H9 (cell line): ENCODE data around the gene BAX. TPM values are rescaled to one million over a fixed set of nuclear protein-coding genes. Genes with fewer than 3 reads are reported as not detected.
"Not testable (repeated sequence)": the region's sequence is repeated elsewhere in the genome, so short reads cannot be mapped to it uniquely, and the experiment has no call there.

Experiments used
- DNase-seq: peaks from one replicate; pipeline ENCODE4 v3.0.0-alpha.2; 2017
- H2AFZ ChIP-seq: one replicate; pipeline ENCODE4 v1.6.1; 2013; ENCODE audit warnings: mild to moderate bottlenecking, low read length, control low read depth, moderate library complexity
- H2AK5ac ChIP-seq: 2 replicates; pipeline ENCODE4 v1.6.1; 2013; ENCODE audit warnings: low read length, control low read depth, mixed read lengths; ENCODE audit not compliant: insufficient read length
- H2BK120ac ChIP-seq: one replicate; pipeline ENCODE4 v1.6.1; 2013; ENCODE audit warnings: low read depth, mild to moderate bottlenecking, low read length, control low read depth, inconsistent platforms; ENCODE audit not compliant: poor library complexity, severe bottlenecking
- H2BK12ac ChIP-seq: 2 replicates; pipeline ENCODE4 v1.6.1; 2013; ENCODE audit warnings: low read length, control low read depth, mixed read lengths, low read depth; ENCODE audit not compliant: insufficient read length
- H2BK15ac ChIP-seq: 2 replicates; pipeline ENCODE4 v1.6.1; 2013; ENCODE audit warnings: low read depth, low read length, control low read depth
- H2BK20ac ChIP-seq: one replicate; pipeline ENCODE4 v1.6.1; 2013; ENCODE audit warnings: low read depth, mild to moderate bottlenecking, low read length, control low read depth, inconsistent platforms; ENCODE audit not compliant: poor library complexity, severe bottlenecking
- H2BK5ac ChIP-seq: 2 replicates; pipeline ENCODE4 v1.6.1; 2013; ENCODE audit warnings: low read length, control low read depth, mixed read lengths; ENCODE audit not compliant: insufficient read length
- H3K14ac ChIP-seq: 2 replicates; pipeline ENCODE4 v1.6.1; 2013; ENCODE audit warnings: low read length, control low read depth; ENCODE audit not compliant: insufficient read depth
- H3K18ac ChIP-seq: 2 replicates; pipeline ENCODE4 v1.6.1; 2013; ENCODE audit warnings: low read depth, mild to moderate bottlenecking, mixed read lengths, low read length, control low read depth; ENCODE audit not compliant: insufficient read length
- H3K23ac ChIP-seq: 2 replicates; pipeline ENCODE4 v1.6.1; 2013; ENCODE audit warnings: low read length, control low read depth, mixed read lengths, low read depth; ENCODE audit not compliant: insufficient read length
- H3K23me2 ChIP-seq: 2 replicates; pipeline ENCODE4 v1.6.1; 2013; ENCODE audit warnings: low read depth, mild to moderate bottlenecking, mixed read lengths, low read length, control low read depth; ENCODE audit not compliant: insufficient read length, poor library complexity, severe bottlenecking
- H3K27ac ChIP-seq: 2 replicates; pipeline ENCODE4 v1.5.1; 2013; ENCODE audit warnings: low read length, control low read depth, mixed read lengths, low read depth; ENCODE audit not compliant: insufficient read length
- H3K27me3 ChIP-seq: 2 replicates; pipeline ENCODE4 v1.6.1; 2013; ENCODE audit warnings: low read length, control low read depth, inconsistent platforms; ENCODE audit not compliant: insufficient read depth
- H3K4ac ChIP-seq: 2 replicates; pipeline ENCODE4 v1.6.1; 2013; ENCODE audit warnings: low read depth, mild to moderate bottlenecking, control low read depth, inconsistent platforms, low read length, moderate library complexity
- H3K4me1 ChIP-seq: 2 replicates; pipeline ENCODE4 v1.6.1; 2013; ENCODE audit warnings: low read length, control low read depth, inconsistent platforms; ENCODE audit not compliant: insufficient read depth
- H3K4me2 ChIP-seq: 2 replicates; pipeline ENCODE4 v1.6.1; 2013; ENCODE audit warnings: low read length, control low read depth, mixed read lengths; ENCODE audit not compliant: insufficient read length, insufficient read depth
- H3K56ac ChIP-seq: 2 replicates; pipeline ENCODE4 v1.6.1; 2013; ENCODE audit warnings: low read depth, mild to moderate bottlenecking, mixed read lengths, low read length, control low read depth; ENCODE audit not compliant: insufficient read length
- H3K79me1 ChIP-seq: 2 replicates; pipeline ENCODE4 v1.6.1; 2013; ENCODE audit warnings: low read depth, mild to moderate bottlenecking, moderate library complexity, low read length, control low read depth, inconsistent platforms; ENCODE audit not compliant: insufficient read depth, poor library complexity, severe bottlenecking
- H3K79me2 ChIP-seq: 2 replicates; pipeline ENCODE4 v1.6.1; 2013; ENCODE audit warnings: low read length, control low read depth, inconsistent platforms; ENCODE audit not compliant: insufficient read depth
- H3K9ac ChIP-seq: 2 replicates; pipeline ENCODE4 v1.6.1; 2013; ENCODE audit warnings: low read length, control low read depth, mixed read lengths; ENCODE audit not compliant: insufficient read length; ENCODE audit errors: extremely low read depth
- H3K9me3 ChIP-seq: one replicate; pipeline ENCODE4 v1.6.1; 2013; ENCODE audit warnings: low read depth, low read length, inconsistent platforms; ENCODE audit not compliant: control insufficient read depth
- H3T11ph ChIP-seq: one replicate; pipeline ENCODE4 v1.6.1; 2013; ENCODE audit warnings: mild to moderate bottlenecking, low read length, control low read depth, inconsistent platforms
- H4K20me1 ChIP-seq: one replicate; pipeline ENCODE4 v1.6.1; 2013; ENCODE audit not compliant: control insufficient read depth, insufficient read length, insufficient read depth
- H4K5ac ChIP-seq: 2 replicates; pipeline ENCODE4 v1.6.1; 2013; ENCODE audit warnings: low read depth, mild to moderate bottlenecking, mixed read lengths, low read length, control low read depth; ENCODE audit not compliant: insufficient read length
- H4K8ac ChIP-seq: replicated peaks from 2 replicates; pipeline ENCODE4 v1.6.1; 2013; ENCODE audit warnings: low read length, control low read depth, mixed read lengths, low read depth; ENCODE audit not compliant: insufficient read length
- H4K91ac ChIP-seq: 2 replicates; pipeline ENCODE4 v1.6.1; 2013; ENCODE audit warnings: low read depth, mild to moderate bottlenecking, moderate library complexity, mixed read lengths, low read length, control low read depth; ENCODE audit not compliant: insufficient read length
- H3K27ac Mint-ChIP-seq, 3 experiments: 2 replicates in 2 of 3; 3 replicates in 1 of 3; pipeline ENCODE4 v1.8.0; 2020 to 2021; ENCODE audit warnings: mixed read lengths in 3 of 3, mild to moderate bottlenecking in 1 of 3, moderate library complexity in 1 of 3
- H3K27me3 Mint-ChIP-seq: 2 replicates; pipeline ENCODE4 v1.8.0; 2021; ENCODE audit warnings: low read depth, mild to moderate bottlenecking, moderate library complexity, mixed read lengths
- H3K36me3 Mint-ChIP-seq, 3 experiments: 2 replicates in 2 of 3; 3 replicates in 1 of 3; pipeline ENCODE4 v1.8.0; 2020 to 2021; ENCODE audit warnings: low read depth in 3 of 3, mixed read lengths in 3 of 3; ENCODE audit not compliant: insufficient read depth in 1 of 3
- H3K4me1 Mint-ChIP-seq, 2 experiments: 2 replicates each; pipeline ENCODE4 v1.8.0; 2020; ENCODE audit warnings: mixed read lengths in 2 of 2
- H3K4me3 Mint-ChIP-seq, 2 experiments: 2 replicates in 1 of 2; 3 replicates in 1 of 2; pipeline ENCODE4 v1.8.0; 2020 to 2021; ENCODE audit warnings: mild to moderate bottlenecking in 2 of 2, mixed read lengths in 2 of 2, moderate library complexity in 1 of 2
- H3K9me3 Mint-ChIP-seq, 2 experiments: 2 replicates in 1 of 2; 3 replicates in 1 of 2; pipeline ENCODE4 v1.8.0; 2020; ENCODE audit warnings: mild to moderate bottlenecking in 2 of 2, mixed read lengths in 2 of 2, moderate library complexity in 1 of 2
- WGBS: extraction: QIAGEN DNeasy Blood & Tissue Kit; methylation state at CpG from one replicate; pipeline ENCODE4 v1.1.7; 2013; ENCODE audit warnings: missing lambda C conversion rate, low lambda C conversion rate, mixed read lengths; ENCODE audit not compliant: insufficient read length; ENCODE audit errors: extremely low coverage; 5-methylcytosine and 5-hydroxymethylcytosine counted together
- total RNA-seq: library from RNA; stranded (reverse); gene quantifications from 2 replicates; pipeline ENCODE4 v1.2.1, GENCODE V29; 2021
- TF ChIP-seq, protein P1 (sequence below): fragments of 200-600 bp; sonication (generic); conservative IDR thresholded peaks from 3 replicates; pipeline ENCODE4 v1.8.0; 2021; ENCODE audit warnings: antibody characterized with exemption, mild to moderate bottlenecking

The BAX gene
- total RNA-seq, 1 experiment from 2014 or later, result 310 TPM

- TF ChIP-seq, protein P1, sequence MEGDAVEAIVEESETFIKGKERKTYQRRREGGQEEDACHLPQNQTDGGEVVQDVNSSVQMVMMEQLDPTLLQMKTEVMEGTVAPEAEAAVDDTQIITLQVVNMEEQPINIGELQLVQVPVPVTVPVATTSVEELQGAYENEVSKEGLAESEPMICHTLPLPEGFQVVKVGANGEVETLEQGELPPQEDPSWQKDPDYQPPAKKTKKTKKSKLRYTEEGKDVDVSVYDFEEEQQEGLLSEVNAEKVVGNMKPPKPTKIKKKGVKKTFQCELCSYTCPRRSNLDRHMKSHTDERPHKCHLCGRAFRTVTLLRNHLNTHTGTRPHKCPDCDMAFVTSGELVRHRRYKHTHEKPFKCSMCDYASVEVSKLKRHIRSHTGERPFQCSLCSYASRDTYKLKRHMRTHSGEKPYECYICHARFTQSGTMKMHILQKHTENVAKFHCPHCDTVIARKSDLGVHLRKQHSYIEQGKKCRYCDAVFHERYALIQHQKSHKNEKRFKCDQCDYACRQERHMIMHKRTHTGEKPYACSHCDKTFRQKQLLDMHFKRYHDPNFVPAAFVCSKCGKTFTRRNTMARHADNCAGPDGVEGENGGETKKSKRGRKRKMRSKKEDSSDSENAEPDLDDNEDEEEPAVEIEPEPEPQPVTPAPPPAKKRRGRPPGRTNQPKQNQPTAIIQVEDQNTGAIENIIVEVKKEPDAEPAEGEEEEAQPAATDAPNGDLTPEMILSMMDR, result no peak
- H2BK5ac ChIP-seq, result no peak overlapping the region
- no peaks in the 10 kb centered on the region for H4K20me1 ChIP-seq
- no peak for DNase-seq
- no peak overlapping the region for H3K4me2 ChIP-seq
- Mint-ChIP-seq H3K4me3 (no peak overlapping the region), H3K4me1 (0 out of 4 replicates have a peak, but pooled peaks cover 0 to 2% of the 10 kb centered on the region in 2 experiments), H3K36me3 (peaks cover 6 to 17% (median 10%) of the 10 kb centered on the region in 3 experiments), H3K27ac (0 out of 7 replicates have a peak overlapping the region, but pooled peaks of 1 of the 3 experiments have one; percentile 16), H3K9me3 (no peaks in the 10 kb centered on the region), H3K27me3 (peaks cover 10% of the 10 kb centered on the region)
- H3K14ac ChIP-seq, result no peak overlapping the region
- H2AFZ ChIP-seq, result no peak overlapping the region
- H2AK5ac ChIP-seq, result no peak overlapping the region
- no peak overlapping the region for H3K27ac ChIP-seq
- no peak overlapping the region for H2BK20ac ChIP-seq
- no peaks in the 10 kb centered on the region for H3K4me1 ChIP-seq
- no peaks in the 10 kb centered on the region for H3K79me2 ChIP-seq
- H3K9ac ChIP-seq, result no peak overlapping the region
- H2BK12ac ChIP-seq, result no peak overlapping the region
- H4K91ac ChIP-seq, result no peak overlapping the region
- H2BK15ac ChIP-seq, result no peak overlapping the region
- no peaks in the 10 kb centered on the region for H3K27me3 ChIP-seq
- no peak overlapping the region for H3K18ac ChIP-seq
- H3K56ac ChIP-seq, result no peak overlapping the region
- no peak overlapping the region for H3K23ac ChIP-seq
- H3T11ph ChIP-seq, result no peak overlapping the region
- no peak overlapping the region for H2BK120ac ChIP-seq
- H3K79me1 ChIP-seq, result no peaks in the 10 kb centered on the region
- H3K23me2 ChIP-seq, result no peaks in the 10 kb centered on the region
- no CpG with 5 or more reads among the region's 10 CpGs for WGBS
- no peaks in the 10 kb centered on the region for H3K9me3 ChIP-seq
- H3K4ac ChIP-seq, result no peak overlapping the region
- H4K8ac ChIP-seq, result no peak overlapping the region
- H4K5ac ChIP-seq, result no peak overlapping the region
These were observed 27.8 kb upstream of the BAX start for GRCh38 chr19:48926909-48927308.

DNA sequence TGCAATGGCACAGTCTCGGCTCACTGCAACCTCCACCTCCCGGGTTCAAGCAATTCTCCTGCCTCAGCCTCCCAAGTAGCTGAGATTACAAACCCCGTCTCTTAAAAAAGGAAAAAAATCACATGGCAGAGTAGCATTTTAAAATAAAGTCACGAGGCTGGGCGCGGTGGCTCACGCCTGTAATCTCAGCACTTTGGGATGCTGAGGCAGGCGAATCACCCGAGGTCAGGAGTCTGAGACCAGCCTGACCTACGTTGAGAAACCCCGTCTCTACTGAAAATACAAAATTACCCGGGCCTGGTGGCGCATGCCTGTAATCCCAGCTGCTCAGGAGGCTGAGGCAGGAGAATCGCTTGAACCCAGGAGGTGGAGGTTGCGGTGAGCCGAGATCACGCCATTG lies 27.0 kb upstream of the BAX start:
- not testable (repeated sequence) for H3K79me1 ChIP-seq, H3K18ac ChIP-seq, H2AFZ ChIP-seq, H2BK120ac ChIP-seq, H3K14ac ChIP-seq, H3K27ac Mint-ChIP-seq, H3K4me2 ChIP-seq, H3K4me1 ChIP-seq, H3K4ac ChIP-seq, H3K4me3 Mint-ChIP-seq, H3K23me2 ChIP-seq, H3K56ac ChIP-seq, H2AK5ac ChIP-seq, H3K79me2 ChIP-seq, H3K9ac ChIP-seq, H4K8ac ChIP-seq, H2BK20ac ChIP-seq, H3T11ph ChIP-seq, H4K20me1 ChIP-seq, H3K4me1 Mint-ChIP-seq, H4K91ac ChIP-seq, H2BK15ac ChIP-seq, H3K9me3 ChIP-seq, H3K23ac ChIP-seq, H4K5ac ChIP-seq, H2BK12ac ChIP-seq, H2BK5ac ChIP-seq, H3K9me3 Mint-ChIP-seq, H3K27ac ChIP-seq, DNase-seq, H3K27me3 ChIP-seq
- WGBS, result no CpG with 5 or more reads among the region's 17 CpGs
- peaks cover 5 to 13% (median 6%) of the 10 kb centered on the region in 3 experiments for H3K36me3 Mint-ChIP-seq
- peaks cover 15% of the 10 kb centered on the region for H3K27me3 Mint-ChIP-seq
